GM19372 (cell line): ENCODE results near the gene PLXNA3.

ENCODE experiments used
- ATAC-seq: cut with Tn5 transposase; IDR thresholded peaks from one replicate; pipeline ENCODE4 v1.9.1; 2021; ENCODE audit warnings: mild to moderate bottlenecking, low read depth, moderate library complexity; ENCODE audit not compliant: unreplicated experiment

PLXNA3 gene

GRCh38 chrX:154452823-154453222 is 5.3 kb upstream of the PLXNA3 start:
- no peak for ATAC-seq

GRCh38 chrX:154457491-154458115 is 478 bp upstream of the PLXNA3 start:
- peak; percentile 64 for ATAC-seq

GRCh38 chrX:154458954-154459778 is 1.1 kb downstream of the PLXNA3 start:
- ATAC-seq = no peak

- no peak for ATAC-seq
These were observed 1.8 kb downstream of the PLXNA3 start for GRCh38 chrX:154459832-154460231.

GRCh38 chrX:154460326-154460725 is 2.2 kb downstream of the PLXNA3 start:
- no peak for ATAC-seq

GRCh38 chrX:154462396-154462795 is 4.3 kb downstream of the PLXNA3 start:
- no peak for ATAC-seq

GRCh38 chrX:154463611-154464220 is 5.6 kb downstream of the PLXNA3 start:
- no peak for ATAC-seq

GRCh38 chrX:154464806-154465365 is 6.8 kb downstream of the PLXNA3 start:
- ATAC-seq = no peak

GRCh38 chrX:154465601-154466000 is 7.5 kb downstream of the PLXNA3 start:
- ATAC-seq = no peak

GRCh38 chrX:154466036-154466435 is 8.0 kb downstream of the PLXNA3 start:
- no peak for ATAC-seq

- no peak for ATAC-seq
These were observed 8.8 kb downstream of the PLXNA3 start for GRCh38 chrX:154466907-154467306.

- no peak for ATAC-seq
These were observed 9.5 kb downstream of the PLXNA3 start for GRCh38 chrX:154467556-154467955.

- no peak for ATAC-seq
These were observed 10.1 kb downstream of the PLXNA3 start for GRCh38 chrX:154468217-154468616.

GRCh38 chrX:154469114-154469513 is 11.0 kb downstream of the PLXNA3 start:
- ATAC-seq = no peak

GRCh38 chrX:154469880-154470279 is 11.8 kb downstream of the PLXNA3 start:
- no peak for ATAC-seq

GRCh38 chrX:154470434-154470833 is 12.4 kb downstream of the PLXNA3 start:
- ATAC-seq = no peak

GRCh38 chrX:154470914-154471568 is 13.0 kb downstream of the PLXNA3 start:
- no peak for ATAC-seq

GRCh38 chrX:154471839-154472684 is 14.0 kb downstream of the PLXNA3 start:
- ATAC-seq = no peak

- no peak for ATAC-seq
These were observed 14.9 kb downstream of the PLXNA3 start for GRCh38 chrX:154472685-154473632.
